GM12865 (cell line): ENCODE measurements around the gene LGR6.

Source experiments
- DNase-seq: peaks from one replicate; pipeline ENCODE4 v3.0.0; 2010; ENCODE audit warnings: low read depth
- H3K4me3 ChIP-seq: 2 replicates; pipeline ENCODE4 v1.5.1; 2011; ENCODE audit warnings: mild to moderate bottlenecking, low read depth, low read length, control low read depth
- CTCF ChIP-seq: IDR thresholded peaks from 2 replicates; pipeline ENCODE4 v1.5.1; 2011; ENCODE audit warnings: low read length, control low read depth, low read depth, inconsistent platforms; ENCODE audit not compliant: insufficient read depth; ENCODE audit errors: missing control alignments

The LGR6 gene

GRCh38 chr1:202329891-202330290 is 136.3 kb downstream of the LGR6 start:
- peak; percentile 2 for TF ChIP-seq CTCF
- no peak overlapping the region for H3K4me3 ChIP-seq
- DNase-seq = no peak

- no peak overlapping the region for H3K4me3 ChIP-seq
- no peak for TF ChIP-seq CTCF
- no peak for DNase-seq
Observed at GRCh38 chr1:202333861-202334260, 140.3 kb downstream of the LGR6 start.

- peak overlapping the region; percentile 21; the same call in 1 of the 2 replicates for H3K4me3 ChIP-seq
- TF ChIP-seq CTCF = peak; percentile 61
- peak; percentile 51 for DNase-seq
Observed at GRCh38 chr1:202343652-202344349, 150.2 kb downstream of the LGR6 start.

DNA sequence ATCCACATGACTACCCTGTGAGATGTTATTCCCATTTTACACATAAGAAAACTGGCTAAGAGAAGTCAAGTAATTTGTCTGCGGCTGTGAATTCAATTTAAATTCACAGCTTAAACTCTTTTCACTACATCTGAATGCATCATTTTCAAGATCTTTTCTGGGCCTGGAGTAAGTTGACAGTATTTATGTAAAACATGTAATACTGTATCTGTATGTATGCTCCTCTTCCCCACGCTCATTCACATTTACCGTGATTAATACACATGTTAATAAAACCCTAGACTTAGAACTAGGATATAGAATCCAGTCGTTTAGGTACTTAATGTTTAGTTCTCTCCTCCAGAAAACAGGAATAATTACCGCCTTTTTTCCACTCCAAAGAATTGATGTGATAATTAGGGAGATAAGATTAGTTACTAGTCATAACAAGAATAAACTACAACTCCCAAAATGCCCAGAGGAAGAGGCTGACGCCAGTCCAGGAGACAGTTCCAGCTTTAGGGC is 154.5 kb downstream of the LGR6 start:
- TF ChIP-seq CTCF = no peak
- peak overlapping the region; percentile 35; the same call in 1 of the 2 replicates for H3K4me3 ChIP-seq
- DNase-seq = no peak

- DNase-seq = peak; percentile 99
- peak within 1 kb of the TSS; percentile 61 for H3K4me3 ChIP-seq
- no peak for TF ChIP-seq CTCF
Observed at GRCh38 chr1:202348509-202349205, 155.1 kb downstream of the LGR6 start, which contains the start of gene PPP1R12B. Gene PPP1R12B, plus strand, starts transcription at chr1:202348699. Its CDS starts 153 bp downstream, at chr1:202348852.

DNA sequence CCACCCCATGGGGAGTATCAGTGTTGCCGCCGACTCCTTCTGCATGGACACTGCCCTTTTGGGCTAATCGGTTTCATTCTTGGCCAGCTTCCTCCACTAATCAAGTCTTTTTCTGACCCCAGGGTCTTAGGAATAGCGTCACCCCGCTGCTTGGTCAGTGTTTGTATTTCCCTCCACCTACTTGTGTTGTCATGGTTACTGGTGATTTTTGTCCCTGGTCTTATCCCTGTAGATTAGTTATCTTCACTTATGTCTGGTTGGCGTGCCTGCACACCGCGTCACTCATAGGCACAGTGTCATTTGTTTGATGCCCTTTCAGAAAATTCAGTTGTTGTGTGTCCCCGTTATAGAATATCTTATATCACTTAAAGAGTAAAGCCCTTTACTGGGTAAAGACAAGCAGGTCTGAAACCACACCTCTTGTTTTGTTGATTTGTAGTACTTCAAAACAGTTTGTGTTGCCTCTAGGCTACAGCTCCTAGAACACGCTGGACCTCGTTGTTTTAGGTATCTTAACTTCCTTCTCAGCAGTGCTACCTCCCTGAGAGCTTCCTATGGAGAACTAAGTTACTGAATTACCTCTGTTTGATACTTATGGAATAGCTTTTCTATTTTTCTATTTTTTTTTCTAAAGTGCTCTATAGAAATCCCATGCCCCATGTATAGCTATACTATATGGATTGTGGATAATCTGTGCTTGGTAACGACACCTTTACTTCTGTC is 155.8 kb downstream of the LGR6 start:
- H3K4me3 ChIP-seq = peak overlapping the region; percentile 61
- TF ChIP-seq CTCF = no peak
- peak; percentile 46 for DNase-seq
